OCI-LY1 (cell line): Measurements from ENCODE around the gene GOT1.

Experiments
- H2AFZ ChIP-seq: fragments of 200-600 bp; sonication (generic), shearing (Covaris generic); 2 replicates; pipeline ENCODE4 v1.6.0; 2014; ENCODE audit warnings: antibody characterized with exemption, mild to moderate bottlenecking, low read length
- H3F3A ChIP-seq: fragments of 200-600 bp; sonication (generic), shearing (Covaris generic); 2 replicates; pipeline ENCODE4 v1.6.0; 2014; ENCODE audit warnings: mild to moderate bottlenecking, antibody characterized with exemption, low read length, moderate library complexity; ENCODE audit not compliant: insufficient read depth
- H3K27ac ChIP-seq: fragments of 200-600 bp; sonication (generic); 2 replicates; pipeline ENCODE4 v1.5.1; 2014; ENCODE audit warnings: low read length, mixed run types, mild to moderate bottlenecking, low read depth; ENCODE audit not compliant: poor library complexity, severe bottlenecking
- H3K27me3 ChIP-seq: fragments of 200-600 bp; sonication (generic); 2 replicates; pipeline ENCODE4 v1.6.0; 2014; ENCODE audit warnings: antibody characterized with exemption, mild to moderate bottlenecking, low read length, moderate library complexity; ENCODE audit not compliant: insufficient read depth
- H3K36me3 ChIP-seq: fragments of 200-600 bp; sonication (generic); 2 replicates; pipeline ENCODE4 v1.6.1; 2014; ENCODE audit warnings: mild to moderate bottlenecking, antibody characterized with exemption, low read length, moderate library complexity, mixed read lengths; ENCODE audit not compliant: insufficient read depth
- H3K4me1 ChIP-seq: fragments of 200-600 bp; sonication (generic); 2 replicates; pipeline ENCODE4 v1.5.1; 2014; ENCODE audit warnings: mild to moderate bottlenecking, low read length, moderate library complexity; ENCODE audit not compliant: insufficient read depth, severe bottlenecking
- H3K4me2 ChIP-seq: fragments of 200-600 bp; sonication (generic), shearing (Covaris generic); 2 replicates; pipeline ENCODE4 v1.6.1; 2014; ENCODE audit warnings: low read length
- H3K4me3 ChIP-seq: fragments of 200-600 bp; sonication (generic); 2 replicates; pipeline ENCODE4 v1.5.1; 2014; ENCODE audit warnings: low read length, low read depth, mild to moderate bottlenecking, mixed read lengths; ENCODE audit not compliant: poor library complexity, severe bottlenecking
- H3K79me2 ChIP-seq: fragments of 200-600 bp; shearing (Covaris generic); 2 replicates; pipeline ENCODE4 v1.6.1; 2016; ENCODE audit warnings: mixed run types, low read length, mixed read lengths; ENCODE audit not compliant: insufficient read depth
- H3K9ac ChIP-seq: fragments of 200-600 bp; sonication (generic), shearing (Covaris generic); 2 replicates; pipeline ENCODE4 v1.6.1; 2014; ENCODE audit warnings: mild to moderate bottlenecking, low read length, mixed read lengths
- H3K9me2 ChIP-seq: fragments of 200-600 bp; sonication (generic), shearing (Covaris generic); 2 replicates; pipeline ENCODE4 v1.6.1; 2014; ENCODE audit warnings: low read depth, mild to moderate bottlenecking, low read length, mixed read lengths
- H3K9me3 ChIP-seq: fragments of 200-600 bp; shearing (Covaris generic); 2 replicates; pipeline ENCODE4 v1.6.1; 2014; ENCODE audit warnings: low read length, mixed read lengths
- H4K20me1 ChIP-seq: fragments of 200-600 bp; sonication (generic), shearing (Covaris generic); 2 replicates; pipeline ENCODE4 v1.6.0; 2016; ENCODE audit warnings: mild to moderate bottlenecking, low read length; ENCODE audit not compliant: insufficient read depth
- CTCF ChIP-seq: fragments of 200-600 bp; sonication (generic), shearing (Covaris generic); IDR thresholded peaks from 2 replicates; pipeline ENCODE4 v1.5.1; 2017; ENCODE audit warnings: mild to moderate bottlenecking, antibody characterized with exemption, low read length, moderate library complexity, mixed read lengths
- EZH2 ChIP-seq: fragments of 200-600 bp; sonication (generic), shearing (Covaris generic); IDR thresholded peaks from 2 replicates; pipeline ENCODE4 v1.8.0; 2017; ENCODE audit warnings: borderline replicate concordance, mixed run types, mild to moderate bottlenecking, antibody characterized with exemption, low read length, moderate library complexity, mixed read lengths

Gene GOT1

GRCh38 chr10:99444383-99445045 lies 14.1 kb upstream of the GOT1 start:
- H3K9me2 ChIP-seq, result no peaks in the 10 kb centered on the region
- no peaks in the 10 kb centered on the region for H3K27me3 ChIP-seq
- no peaks in the 10 kb centered on the region for H3K79me2 ChIP-seq
- TF ChIP-seq EZH2, result no peak
- H3K4me2 ChIP-seq, result no peak overlapping the region
- H3K9ac ChIP-seq, result no peak overlapping the region
- no peak overlapping the region for H2AFZ ChIP-seq
- H3K9me3 ChIP-seq, result no peaks in the 10 kb centered on the region
- no peaks in the 10 kb centered on the region for H3K36me3 ChIP-seq
- no peaks in the 10 kb centered on the region for H3F3A ChIP-seq
- H3K27ac ChIP-seq, result no peak overlapping the region
- H3K4me1 ChIP-seq, result no peaks in the 10 kb centered on the region
- no peak overlapping the region for H3K4me3 ChIP-seq
- H4K20me1 ChIP-seq, result no peaks in the 10 kb centered on the region

GRCh38 chr10:99443500-99443899 lies 13.1 kb upstream of the GOT1 start:
- Histone ChIP-seq H3K9me3 (no peaks in the 10 kb centered on the region), H3K27me3 (no peaks in the 10 kb centered on the region), H3K36me3 (no peaks in the 10 kb centered on the region), H4K20me1 (no peaks in the 10 kb centered on the region), H2AFZ (no peak overlapping the region), H3K9ac (no peak overlapping the region), H3K4me1 (no peaks in the 10 kb centered on the region), H3K4me3 (no peak overlapping the region), H3K9me2 (no peaks in the 10 kb centered on the region), H3F3A (no peaks in the 10 kb centered on the region), H3K79me2 (no peaks in the 10 kb centered on the region), H3K4me2 (no peak overlapping the region), H3K27ac (no peak overlapping the region)
- TF ChIP-seq EZH2 (no peak), CTCF (no peak)

GRCh38 chr10:99442394-99442793 lies 12.0 kb upstream of the GOT1 start:
- Histone ChIP-seq H3K9me3 (no peaks in the 10 kb centered on the region), H3K36me3 (no peaks in the 10 kb centered on the region), H3K79me2 (no peaks in the 10 kb centered on the region), H3K9me2 (no peaks in the 10 kb centered on the region), H4K20me1 (no peaks in the 10 kb centered on the region), H3K27me3 (no peaks in the 10 kb centered on the region), H3K27ac (no peak overlapping the region), H3K9ac (no peak overlapping the region), H3K4me3 (no peak overlapping the region), H3F3A (no peaks in the 10 kb centered on the region), H3K4me2 (no peak overlapping the region), H3K4me1 (no peaks in the 10 kb centered on the region), H2AFZ (no peak overlapping the region)
- no peak for TF ChIP-seq CTCF
- TF ChIP-seq EZH2, result no peak

- no peak overlapping the region for H3K4me2 ChIP-seq
- H3K4me1 ChIP-seq, result no peaks in the 10 kb centered on the region
- TF ChIP-seq EZH2 (no peak), CTCF (no peak)
- H2AFZ ChIP-seq, result no peak overlapping the region
- H3K9me2 ChIP-seq, result no peaks in the 10 kb centered on the region
- H3K27ac ChIP-seq, result no peak overlapping the region
- no peaks in the 10 kb centered on the region for H3K9me3 ChIP-seq
- H3F3A ChIP-seq, result no peaks in the 10 kb centered on the region
- H3K9ac ChIP-seq, result no peak overlapping the region
- no peaks in the 10 kb centered on the region for H3K27me3 ChIP-seq
- no peaks in the 10 kb centered on the region for H3K79me2 ChIP-seq
- H3K4me3 ChIP-seq, result no peak overlapping the region
- H3K36me3 ChIP-seq, result no peaks in the 10 kb centered on the region
- no peaks in the 10 kb centered on the region for H4K20me1 ChIP-seq
Observed at GRCh38 chr10:99438890-99439289, 8.5 kb upstream of the GOT1 start.
